HCT116 (cell line): ENCODE results near the gene HPCAL4.

Experiments
- CBX3 ChIP-seq: IDR thresholded peaks from 2 replicates; pipeline ENCODE4 v1.6.1; 2012; ENCODE audit warnings: low read depth
- CEBPB ChIP-seq: IDR thresholded peaks from 2 replicates; pipeline ENCODE4 v1.6.1; 2012; ENCODE audit warnings: low read depth
- EZH2phosphoT487 ChIP-seq: fragments of 200-600 bp; IDR thresholded peaks from 2 replicates; pipeline ENCODE4 v1.6.1; 2018; ENCODE audit warnings: antibody characterized with exemption, borderline replicate concordance
- FOSL1 ChIP-seq: IDR thresholded peaks from 2 replicates; pipeline ENCODE4 v1.6.1; 2012; ENCODE audit warnings: low read depth
- POLR2A ChIP-seq: IDR thresholded peaks from 2 replicates; pipeline ENCODE4 v1.7.0; 2011; ENCODE audit warnings: borderline replicate concordance; ENCODE audit not compliant: insufficient read depth, insufficient read length; ENCODE audit errors: extremely low read depth
- SRF ChIP-seq: IDR thresholded peaks from 2 replicates; pipeline ENCODE4 v1.6.1; 2012; ENCODE audit warnings: low read depth
- ZBTB33 ChIP-seq: IDR thresholded peaks from 2 replicates; pipeline ENCODE4 v1.6.1; 2011; ENCODE audit warnings: mild to moderate bottlenecking, low read length, moderate library complexity; ENCODE audit not compliant: insufficient replicate concordance; ENCODE audit errors: extremely low read depth
- ZFX ChIP-seq: fragments of 450-650 bp; IDR thresholded peaks from 2 replicates; pipeline ENCODE4 v1.6.1; 2017
- ZNF274 ChIP-seq: fragments of 200-500 bp; sonication (Bioruptor generic); IDR thresholded peaks from 2 replicates; pipeline ENCODE4 v1.6.1; 2014; ENCODE audit warnings: mild to moderate bottlenecking, low read depth, low read length, inconsistent platforms
- TF ChIP-seq, protein P1 (sequence below), 3 experiments: fragments of 200-600 bp in 1 of 3; sonication (generic) in 1 of 3; IDR thresholded peaks in 2 of 3; conservative IDR thresholded peaks in 1 of 3; 2 replicates each; pipeline ENCODE4 v1.5.1; 2012 to 2017; ENCODE audit warnings: low read depth in 2 of 3, low read length in 2 of 3, antibody characterized with exemption in 1 of 3, borderline replicate concordance in 1 of 3, control low read depth in 1 of 3, mild to moderate bottlenecking in 1 of 3, mixed read lengths in 1 of 3, mixed run types in 1 of 3, moderate library complexity in 1 of 3; ENCODE audit not compliant: insufficient read depth in 1 of 3
- TF ChIP-seq, protein P2 (sequence below): IDR thresholded peaks from 2 replicates; pipeline ENCODE4 v1.6.1; 2012; ENCODE audit warnings: low read depth

GRCh38 chr1:39642796-39643195 lies 48.4 kb downstream of the HPCAL4 start:
- TF ChIP-seq POLR2A (no peak), FOSL1 (no peak), SRF (no peak), ZFX (no peak), CEBPB (no peak), CBX3 (no peak), ZBTB33 (no peak), EZH2phosphoT487 (no peak), ZNF274 (no peak)
- TF ChIP-seq, protein P1, sequence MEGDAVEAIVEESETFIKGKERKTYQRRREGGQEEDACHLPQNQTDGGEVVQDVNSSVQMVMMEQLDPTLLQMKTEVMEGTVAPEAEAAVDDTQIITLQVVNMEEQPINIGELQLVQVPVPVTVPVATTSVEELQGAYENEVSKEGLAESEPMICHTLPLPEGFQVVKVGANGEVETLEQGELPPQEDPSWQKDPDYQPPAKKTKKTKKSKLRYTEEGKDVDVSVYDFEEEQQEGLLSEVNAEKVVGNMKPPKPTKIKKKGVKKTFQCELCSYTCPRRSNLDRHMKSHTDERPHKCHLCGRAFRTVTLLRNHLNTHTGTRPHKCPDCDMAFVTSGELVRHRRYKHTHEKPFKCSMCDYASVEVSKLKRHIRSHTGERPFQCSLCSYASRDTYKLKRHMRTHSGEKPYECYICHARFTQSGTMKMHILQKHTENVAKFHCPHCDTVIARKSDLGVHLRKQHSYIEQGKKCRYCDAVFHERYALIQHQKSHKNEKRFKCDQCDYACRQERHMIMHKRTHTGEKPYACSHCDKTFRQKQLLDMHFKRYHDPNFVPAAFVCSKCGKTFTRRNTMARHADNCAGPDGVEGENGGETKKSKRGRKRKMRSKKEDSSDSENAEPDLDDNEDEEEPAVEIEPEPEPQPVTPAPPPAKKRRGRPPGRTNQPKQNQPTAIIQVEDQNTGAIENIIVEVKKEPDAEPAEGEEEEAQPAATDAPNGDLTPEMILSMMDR (IDR thresholded peaks at IDR 0.05 in 2 of 3, conservative IDR thresholded peaks at IDR 0.05 in 1 of 3; ENCODE audit: borderline replicate concordance in 1 of 3, insufficient read depth in 1 of 3, low read depth in 2 of 3, low read length in 2 of 3), result no peak
- TF ChIP-seq, protein P2, sequence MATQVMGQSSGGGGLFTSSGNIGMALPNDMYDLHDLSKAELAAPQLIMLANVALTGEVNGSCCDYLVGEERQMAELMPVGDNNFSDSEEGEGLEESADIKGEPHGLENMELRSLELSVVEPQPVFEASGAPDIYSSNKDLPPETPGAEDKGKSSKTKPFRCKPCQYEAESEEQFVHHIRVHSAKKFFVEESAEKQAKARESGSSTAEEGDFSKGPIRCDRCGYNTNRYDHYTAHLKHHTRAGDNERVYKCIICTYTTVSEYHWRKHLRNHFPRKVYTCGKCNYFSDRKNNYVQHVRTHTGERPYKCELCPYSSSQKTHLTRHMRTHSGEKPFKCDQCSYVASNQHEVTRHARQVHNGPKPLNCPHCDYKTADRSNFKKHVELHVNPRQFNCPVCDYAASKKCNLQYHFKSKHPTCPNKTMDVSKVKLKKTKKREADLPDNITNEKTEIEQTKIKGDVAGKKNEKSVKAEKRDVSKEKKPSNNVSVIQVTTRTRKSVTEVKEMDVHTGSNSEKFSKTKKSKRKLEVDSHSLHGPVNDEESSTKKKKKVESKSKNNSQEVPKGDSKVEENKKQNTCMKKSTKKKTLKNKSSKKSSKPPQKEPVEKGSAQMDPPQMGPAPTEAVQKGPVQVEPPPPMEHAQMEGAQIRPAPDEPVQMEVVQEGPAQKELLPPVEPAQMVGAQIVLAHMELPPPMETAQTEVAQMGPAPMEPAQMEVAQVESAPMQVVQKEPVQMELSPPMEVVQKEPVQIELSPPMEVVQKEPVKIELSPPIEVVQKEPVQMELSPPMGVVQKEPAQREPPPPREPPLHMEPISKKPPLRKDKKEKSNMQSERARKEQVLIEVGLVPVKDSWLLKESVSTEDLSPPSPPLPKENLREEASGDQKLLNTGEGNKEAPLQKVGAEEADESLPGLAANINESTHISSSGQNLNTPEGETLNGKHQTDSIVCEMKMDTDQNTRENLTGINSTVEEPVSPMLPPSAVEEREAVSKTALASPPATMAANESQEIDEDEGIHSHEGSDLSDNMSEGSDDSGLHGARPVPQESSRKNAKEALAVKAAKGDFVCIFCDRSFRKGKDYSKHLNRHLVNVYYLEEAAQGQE, result no peak
